ENCODE measurements around the gene TAGLN.

TAGLN gene

DNA sequence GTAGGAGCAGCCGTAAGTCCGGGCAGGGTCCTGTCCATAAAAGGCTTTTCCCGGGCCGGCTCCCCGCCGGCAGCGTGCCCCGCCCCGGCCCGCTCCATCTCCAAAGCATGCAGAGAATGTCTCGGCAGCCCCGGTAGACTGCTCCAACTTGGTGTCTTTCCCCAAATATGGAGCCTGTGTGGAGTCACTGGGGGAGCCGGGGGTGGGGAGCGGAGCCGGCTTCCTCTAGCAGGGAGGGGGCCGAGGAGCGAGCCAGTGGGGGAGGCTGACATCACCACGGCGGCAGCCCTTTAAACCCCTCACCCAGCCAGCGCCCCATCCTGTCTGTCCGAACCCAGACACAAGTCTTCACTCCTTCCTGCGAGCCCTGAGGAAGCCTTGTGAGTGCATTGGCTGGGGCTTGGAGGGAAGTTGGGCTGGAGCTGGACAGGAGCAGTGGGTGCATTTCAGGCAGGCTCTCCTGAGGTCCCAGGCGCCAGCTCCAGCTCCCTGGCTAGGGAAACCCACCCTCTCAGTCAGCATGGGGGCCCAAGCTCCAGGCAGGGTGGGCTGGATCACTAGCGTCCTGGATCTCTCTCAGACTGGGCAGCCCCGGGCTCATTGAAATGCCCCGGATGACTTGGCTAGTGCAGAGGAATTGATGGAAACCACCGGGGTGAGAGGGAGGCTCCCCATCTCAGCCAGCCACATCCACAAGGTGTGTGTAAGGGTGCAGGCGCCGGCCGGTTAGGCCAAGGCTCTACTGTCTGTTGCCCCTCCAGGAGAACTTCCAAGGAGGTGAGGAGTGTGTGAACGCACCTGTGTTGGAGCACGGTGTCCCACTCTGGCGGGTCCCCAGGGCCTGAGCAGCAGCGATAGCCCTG is at the start of gene TAGLN:
Gene TAGLN, plus strand, starts transcription at position 318 of the 863 bp plus-strand sequence. CDS start 3,644 bp downstream, outside the sequence.
- DNase-seq (ENCODE audit: low read depth) = peak; percentile 80

DNA sequence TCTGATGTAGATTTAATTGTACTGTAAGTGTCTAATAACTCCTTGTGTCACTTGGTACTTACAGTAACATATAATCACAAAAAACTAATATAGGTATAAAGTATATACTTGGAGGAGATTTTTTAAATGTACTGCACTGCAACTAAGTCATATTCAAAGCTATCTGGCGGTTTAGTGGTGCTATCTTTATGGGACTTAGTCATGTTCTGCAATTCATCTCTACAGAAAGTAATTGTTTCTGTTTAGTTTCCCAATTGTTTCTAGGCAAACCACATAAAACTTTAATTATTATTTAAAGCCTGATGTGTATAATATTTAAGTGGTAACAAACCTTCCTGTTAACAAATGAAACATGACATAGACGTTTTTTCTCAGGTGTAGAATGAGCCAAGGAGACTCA is 47.1 kb upstream of the TAGLN start:
- no peak for DNase-seq (ENCODE audit: low read depth)

DNA sequence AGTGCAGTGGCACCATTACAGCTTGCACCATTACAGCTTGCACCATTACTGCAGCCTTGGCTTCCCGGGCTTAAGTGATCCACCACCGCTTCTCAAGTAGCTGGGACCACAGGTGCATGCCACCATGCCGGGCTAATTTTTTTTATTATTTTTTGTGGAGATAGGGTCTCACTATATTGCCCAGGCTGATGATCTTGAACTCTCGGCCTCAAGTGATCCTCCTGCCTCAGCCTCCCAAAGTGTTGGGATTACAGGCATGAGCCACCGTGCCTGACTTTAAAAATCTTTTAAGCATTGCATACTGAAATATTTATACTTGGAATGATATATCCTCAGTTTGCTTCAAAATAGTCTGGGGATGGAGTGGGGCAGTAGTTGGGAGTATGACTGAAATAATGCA is 44.7 kb upstream of the TAGLN start:
- DNase-seq (ENCODE audit: low read depth) = no peak

DNA sequence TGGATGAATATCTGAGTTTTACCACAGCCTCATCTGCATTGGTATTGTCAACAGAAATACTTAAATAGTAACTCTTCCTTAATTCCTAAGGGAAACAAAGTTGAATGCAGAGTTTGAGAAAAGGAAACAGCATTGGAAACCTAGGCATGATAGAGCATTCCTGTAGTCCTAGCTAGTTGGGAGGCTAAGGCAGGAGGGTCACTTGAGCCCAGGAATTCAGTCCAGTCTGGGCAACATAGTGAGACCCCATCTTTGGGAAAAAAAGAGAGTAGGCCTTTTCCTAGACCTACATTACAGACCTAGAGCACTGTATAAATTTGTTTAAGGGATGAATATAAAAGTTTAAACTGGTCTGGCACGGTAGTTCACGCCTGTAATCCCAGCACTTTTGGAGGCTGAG is 41.7 kb upstream of the TAGLN start:
- no peak for DNase-seq (ENCODE audit: low read depth)

DNA sequence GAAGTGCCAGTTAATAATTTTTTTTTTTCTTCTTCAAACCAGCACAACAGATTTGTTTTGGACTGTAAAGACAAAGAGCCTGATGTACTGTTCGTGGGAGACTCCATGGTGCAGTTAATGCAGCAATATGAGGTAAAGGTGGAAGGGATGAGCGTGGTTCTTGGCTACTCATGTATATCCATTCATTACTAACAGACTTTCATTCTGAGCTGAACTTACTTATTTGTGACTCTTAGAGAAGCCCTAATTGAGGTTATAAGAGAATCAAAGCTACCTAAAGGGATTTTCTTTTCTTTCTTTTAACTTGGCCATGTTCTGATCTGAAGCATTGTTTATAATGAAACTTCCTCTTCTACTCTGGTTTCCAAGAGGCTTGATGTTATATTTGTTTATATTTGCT is 39.3 kb upstream of the TAGLN start:
- no peak for DNase-seq (ENCODE audit: low read depth)

DNA sequence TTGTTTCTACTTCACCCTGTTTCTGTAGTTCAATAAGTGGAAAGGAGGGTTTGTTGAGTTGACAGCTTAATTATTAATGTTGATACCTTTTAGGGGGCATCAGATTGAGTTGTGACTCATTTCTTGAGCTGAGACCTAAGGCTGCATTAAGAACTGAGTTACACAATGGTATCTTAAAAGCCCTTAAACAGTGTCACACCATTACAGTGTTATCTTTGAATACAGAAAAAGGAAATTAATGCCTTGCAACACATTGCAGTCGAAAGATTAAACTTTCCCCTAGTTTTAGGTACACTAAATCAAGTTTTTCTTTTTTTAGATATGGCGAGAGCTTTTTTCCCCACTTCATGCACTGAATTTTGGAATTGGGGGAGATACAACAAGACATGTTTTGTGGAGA is 38.3 kb upstream of the TAGLN start:
- no peak for DNase-seq (ENCODE audit: low read depth)

DNA sequence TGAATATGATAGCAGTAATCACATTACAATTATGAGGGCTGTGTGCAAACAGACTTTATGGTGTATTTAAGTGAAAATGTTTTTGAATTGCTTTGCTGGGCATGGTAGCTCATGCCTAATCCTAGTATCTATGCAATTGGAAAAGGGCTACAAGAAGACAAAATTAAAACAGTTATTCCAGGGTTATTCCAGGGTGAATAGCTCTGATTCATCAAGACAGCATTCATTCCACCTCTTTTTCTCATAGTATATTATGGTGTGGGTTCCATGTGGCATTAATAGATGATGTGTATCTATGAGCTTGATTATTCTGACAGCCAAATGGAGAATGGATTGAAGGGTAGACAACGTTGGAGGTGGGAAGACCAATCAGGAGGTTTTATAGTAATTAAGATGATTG is 32.7 kb upstream of the TAGLN start:
- DNase-seq (ENCODE audit: low read depth) = no peak

DNA sequence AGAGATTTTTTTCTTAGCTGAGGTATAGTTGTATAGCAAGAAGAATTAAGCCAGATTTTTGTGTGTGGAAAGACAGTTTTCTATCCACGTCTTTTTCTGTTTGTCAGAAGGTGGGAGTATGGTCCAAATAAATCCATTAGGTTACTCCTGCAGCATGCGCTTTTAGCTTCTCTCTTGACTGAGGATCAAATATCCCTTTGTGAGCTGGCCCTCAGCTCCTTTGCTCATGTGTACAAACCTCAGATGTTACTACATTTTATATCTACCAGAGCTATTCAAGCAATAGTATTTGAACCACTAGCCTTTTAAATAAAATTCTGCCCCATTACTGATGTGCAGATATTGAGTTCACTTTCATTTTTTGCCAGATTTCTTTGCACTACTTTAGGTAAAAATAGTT is 29.4 kb upstream of the TAGLN start:
- no peak for DNase-seq (ENCODE audit: low read depth)

DNA sequence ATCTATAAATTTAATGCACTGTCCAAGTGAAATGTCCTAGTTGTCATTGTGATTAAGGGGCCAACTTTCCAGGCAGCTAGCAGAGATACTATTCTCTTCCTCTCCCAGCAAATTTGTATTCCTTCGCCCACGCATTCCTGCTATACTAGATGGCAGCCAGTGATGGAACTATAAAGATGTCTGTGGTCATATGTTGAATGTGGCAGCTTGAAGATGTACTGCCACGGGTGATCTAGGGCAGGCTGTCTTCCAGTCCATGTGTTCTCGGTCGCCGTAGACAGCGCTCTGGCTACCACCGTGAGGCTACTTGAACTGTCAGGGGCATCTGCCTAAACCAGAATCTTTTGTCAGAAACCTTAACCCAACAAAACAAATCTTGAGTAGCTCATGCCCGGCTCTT is 29.0 kb upstream of the TAGLN start:
- DNase-seq (ENCODE audit: low read depth) = no peak

DNA sequence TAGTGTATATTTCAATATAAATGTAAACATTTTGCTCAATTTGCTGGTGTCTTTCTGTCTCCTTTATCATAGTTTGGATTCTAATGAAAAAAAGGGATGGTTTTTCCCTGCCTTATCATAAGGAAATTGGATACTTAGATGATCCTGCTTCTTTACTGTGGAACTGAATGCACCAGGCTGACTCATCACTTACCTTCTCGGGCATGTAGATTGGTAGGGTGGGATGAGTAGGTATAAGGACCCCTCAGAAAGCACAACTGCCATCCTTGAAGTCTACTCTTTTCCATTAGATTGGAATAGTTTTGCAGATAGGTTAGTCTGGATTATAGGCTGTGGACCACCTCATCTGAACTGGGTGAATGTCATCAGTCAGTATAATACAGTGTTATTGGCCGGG is 28.2 kb upstream of the TAGLN start:
- DNase-seq (ENCODE audit: low read depth) = no peak

DNA sequence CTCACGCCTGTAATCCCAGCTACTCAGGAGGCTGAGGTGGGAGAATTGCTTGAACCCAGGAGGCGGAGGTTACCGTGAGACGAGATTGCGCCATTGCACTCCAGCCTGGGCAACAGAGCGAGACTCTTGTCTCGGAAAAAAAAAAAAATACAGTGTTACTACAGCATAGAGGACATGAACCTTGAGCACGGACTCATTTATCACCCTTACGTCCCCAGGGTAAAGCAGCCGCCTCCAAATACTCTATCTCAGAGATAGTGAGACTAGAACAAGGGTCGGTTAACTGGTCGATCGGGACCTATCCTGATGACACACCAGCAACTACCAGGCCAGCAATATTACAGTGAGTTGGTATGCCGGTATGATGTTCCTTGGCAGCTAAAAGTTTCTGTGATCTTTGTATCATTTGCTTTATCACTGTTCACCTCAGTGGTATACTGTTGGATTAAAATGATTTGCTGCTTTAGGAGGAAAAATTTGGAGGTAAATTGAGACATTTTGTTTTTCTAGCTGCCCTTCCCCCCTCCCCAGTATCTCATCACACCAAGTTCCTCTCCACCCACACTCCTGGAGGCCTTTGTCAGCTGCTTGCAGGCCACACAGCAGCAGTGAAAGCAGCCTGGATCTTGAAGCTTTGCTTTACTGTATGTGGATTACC is 27.6 kb upstream of the TAGLN start:
- no peak for DNase-seq (ENCODE audit: low read depth)

DNA sequence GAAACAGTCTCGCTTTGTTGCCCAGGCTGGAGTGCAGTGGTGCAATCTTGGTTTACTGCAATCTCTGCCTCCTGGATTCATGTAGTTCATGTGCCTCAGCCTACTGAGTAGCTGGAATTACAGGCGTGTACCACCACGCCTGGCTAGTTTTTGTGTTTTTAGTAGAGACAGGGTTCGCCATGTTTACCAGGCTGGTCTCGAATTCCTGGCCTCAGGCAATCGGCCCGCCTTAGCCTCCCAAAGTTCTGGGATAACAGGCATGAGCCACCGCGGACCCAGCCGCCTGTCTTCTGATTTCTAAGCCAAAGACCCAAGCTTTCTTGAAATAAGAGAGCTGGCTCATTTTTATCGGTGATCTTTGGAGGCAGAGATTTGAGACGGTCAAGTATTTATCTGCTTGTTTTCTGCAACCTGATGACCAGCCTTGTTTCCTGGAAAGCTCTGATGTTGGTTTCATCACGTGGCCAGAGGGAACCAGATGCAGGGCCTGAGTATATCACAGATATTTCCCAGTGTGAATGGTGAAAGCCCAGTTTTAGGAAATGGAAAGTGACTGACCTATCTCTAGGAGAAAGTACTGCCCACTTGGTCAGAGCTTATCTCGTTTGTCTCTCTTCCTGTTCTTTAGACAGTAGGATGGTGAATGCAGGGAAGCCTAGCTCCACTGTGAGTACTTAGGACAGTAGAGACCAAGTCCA is 26.3 kb upstream of the TAGLN start:
- no peak for DNase-seq (ENCODE audit: low read depth)

DNA sequence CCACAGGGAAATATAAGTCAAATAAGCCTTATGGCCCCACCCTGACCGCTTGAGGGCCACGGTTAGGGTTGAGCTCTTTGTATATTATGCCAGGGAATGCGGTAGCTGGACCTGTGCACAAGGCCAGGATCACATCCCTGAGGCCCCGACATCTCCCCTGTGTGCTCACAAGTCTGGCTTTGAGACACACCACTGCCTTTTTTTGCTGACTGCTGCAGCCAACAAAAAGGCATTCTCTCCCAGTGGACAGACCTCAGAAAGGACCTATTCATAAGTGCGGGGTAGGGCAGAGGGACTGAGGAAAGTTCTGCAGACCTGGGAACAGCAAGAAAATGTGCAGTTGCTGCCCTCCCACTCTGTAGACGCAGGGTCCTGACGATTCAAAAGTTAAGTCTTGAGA is 24.1 kb upstream of the TAGLN start:
- DNase-seq (ENCODE audit: low read depth) = no peak

DNA sequence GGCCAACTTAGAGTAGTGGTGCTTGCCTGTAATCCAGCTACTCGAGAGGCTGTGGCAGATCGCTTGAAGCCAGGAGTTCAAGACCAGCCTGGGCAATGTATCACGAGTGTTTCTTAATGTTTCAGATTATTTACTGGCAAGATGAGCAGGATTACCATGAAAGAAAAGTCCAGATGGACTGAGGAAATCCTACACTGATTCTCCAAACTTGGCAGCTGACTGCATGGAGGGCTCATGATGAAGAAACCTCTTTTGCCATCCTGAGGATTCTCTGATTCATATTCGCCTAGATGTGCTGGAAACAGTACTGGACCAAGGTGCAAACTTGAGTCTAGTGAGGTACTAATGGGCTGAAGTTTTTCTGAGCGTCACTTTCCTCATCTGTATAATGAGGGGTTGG is 23.4 kb upstream of the TAGLN start:
- no peak for DNase-seq (ENCODE audit: low read depth)

DNA sequence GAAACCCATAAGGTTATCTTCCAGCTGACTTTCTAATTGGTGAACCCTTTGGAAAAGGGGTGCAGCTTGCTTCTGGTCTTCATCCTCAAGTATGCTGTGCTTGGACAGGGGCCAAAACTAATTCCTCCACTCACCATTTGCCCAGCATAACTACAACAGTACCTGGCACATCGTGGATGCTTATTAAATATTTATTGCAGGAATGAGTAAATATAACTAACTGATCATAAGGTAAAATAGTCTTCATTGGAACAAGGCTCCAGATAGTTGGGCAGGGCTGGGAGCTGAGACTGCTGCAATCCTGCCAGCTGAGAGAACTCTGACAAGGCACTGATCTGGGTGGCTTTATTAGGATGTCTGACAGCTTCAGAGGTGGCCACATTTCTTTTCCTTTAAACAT is 23.0 kb upstream of the TAGLN start:
- DNase-seq (ENCODE audit: low read depth) = no peak

DNA sequence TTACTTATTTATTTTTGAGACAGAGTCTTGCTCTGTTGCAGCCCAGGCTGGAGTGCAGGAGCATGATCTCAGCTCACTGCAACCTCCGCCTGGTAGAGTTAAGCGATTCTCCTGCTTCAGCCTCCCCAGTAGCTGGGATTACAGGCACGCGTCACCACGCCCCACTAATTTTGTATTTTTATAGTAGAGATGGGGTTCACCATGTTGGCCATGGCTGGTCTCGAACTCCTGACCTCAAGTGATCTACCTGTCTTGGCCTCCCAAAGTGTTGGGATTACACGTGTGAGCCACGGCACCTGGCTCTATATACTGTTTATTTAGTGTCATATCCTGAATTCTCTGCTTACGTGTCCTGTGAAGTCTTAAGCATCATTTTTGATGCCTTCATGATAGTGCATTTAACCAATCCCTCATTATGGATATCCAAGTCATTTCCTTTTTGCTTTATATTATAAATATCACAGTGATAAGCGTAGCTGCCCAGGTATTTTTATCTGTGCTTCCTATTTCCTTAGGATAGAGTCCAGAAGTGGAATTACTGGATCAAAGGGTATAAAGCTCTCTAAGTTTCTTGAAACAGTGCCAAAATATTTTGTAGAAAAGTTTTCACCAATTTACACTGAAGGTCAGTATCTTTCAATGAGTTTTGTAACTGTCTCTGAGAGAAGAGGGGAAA is 21.5 kb upstream of the TAGLN start:
- DNase-seq (ENCODE audit: low read depth) = no peak

DNA sequence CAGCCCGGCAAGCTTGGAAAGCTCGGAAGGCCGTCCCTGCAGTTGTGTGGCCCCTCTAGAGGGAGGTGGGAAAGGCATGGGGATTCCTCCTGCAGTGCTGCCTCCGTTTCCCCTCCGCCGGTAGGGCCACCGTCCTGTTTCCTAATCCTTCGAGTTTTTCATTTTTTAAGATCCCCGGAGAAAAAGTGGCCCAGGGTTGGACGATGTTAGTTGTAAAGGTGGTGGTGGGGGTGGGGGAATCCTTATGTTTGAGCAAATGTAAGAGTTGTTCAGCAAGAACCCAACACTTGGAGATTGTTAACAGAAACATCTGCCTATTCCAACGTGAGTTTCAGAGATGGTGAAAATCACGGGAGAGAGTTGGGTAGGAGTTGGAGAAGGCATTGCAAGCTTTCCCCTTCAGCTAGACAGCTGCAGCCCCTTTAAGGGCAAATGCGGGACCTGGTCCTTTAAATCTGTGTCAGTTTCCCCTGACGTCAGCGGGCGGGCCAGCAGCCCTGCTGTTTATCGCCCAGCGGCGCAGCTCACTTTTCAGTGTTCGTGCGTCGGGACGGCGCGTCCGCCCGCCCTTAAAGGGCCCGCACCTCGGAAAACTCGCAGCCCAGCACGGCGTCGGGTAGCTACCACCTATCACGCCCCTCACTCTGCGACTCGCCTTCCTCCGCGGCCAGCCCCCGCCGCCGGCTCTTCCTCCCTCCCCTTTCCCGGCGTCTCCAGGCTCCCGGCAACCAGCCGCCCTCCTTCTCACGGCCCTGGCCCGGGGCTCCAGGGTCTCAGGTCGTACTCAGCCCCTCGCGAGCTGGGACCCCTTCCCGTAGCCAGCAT is 20.7 kb upstream of the TAGLN start, which contains the start of gene SIDT2:
Gene SIDT2, plus strand, starts transcription at position 534 of the 825 bp plus-strand sequence. CDS start 521 bp downstream, outside the sequence.
- DNase-seq (ENCODE audit: low read depth) = peak; percentile 73

DNA sequence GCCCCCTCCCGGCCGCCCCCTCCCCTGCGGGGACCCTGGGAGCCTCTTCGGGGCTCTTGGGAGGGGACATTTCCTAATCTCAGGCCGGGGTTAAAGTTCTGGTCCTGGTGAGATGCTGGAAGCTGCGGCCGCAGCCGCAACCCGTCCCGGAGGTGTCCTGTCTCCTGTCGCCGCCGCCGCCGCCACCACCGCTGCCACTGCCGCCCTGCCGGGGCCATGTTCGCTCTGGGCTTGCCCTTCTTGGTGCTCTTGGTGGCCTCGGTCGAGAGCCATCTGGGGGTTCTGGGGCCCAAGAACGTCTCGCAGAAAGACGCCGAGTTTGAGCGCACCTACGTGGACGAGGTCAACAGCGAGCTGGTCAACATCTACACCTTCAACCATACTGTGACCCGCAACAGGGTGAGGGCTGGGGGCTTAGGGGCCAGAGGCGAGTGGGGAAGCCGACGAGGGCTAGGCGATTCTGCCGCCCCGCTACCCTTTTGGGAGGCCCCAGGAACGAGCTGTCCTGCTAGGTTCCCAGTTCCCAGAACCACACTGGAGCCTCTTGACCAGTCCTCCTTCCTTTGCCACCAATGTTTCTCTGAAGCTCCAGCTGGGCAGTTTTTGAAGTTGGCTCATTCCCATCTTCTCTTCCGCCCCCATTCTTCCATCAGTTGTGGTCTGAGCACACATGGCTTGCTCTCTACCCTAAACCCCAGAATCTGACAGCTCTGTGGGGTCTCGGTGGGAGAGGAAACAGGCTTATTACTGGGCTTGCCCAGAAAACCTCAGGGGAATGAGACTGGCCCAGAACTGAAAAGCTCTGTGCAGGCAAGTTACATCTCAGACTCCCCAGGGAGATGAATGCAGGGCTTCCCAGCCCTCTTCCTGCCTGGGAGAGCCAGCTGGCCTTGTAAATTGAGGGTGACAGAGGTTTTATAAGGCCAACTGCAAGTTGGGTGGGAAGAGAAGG is 19.8 kb upstream of the TAGLN start:
- peak; percentile 25 for DNase-seq (ENCODE audit: low read depth)

DNA sequence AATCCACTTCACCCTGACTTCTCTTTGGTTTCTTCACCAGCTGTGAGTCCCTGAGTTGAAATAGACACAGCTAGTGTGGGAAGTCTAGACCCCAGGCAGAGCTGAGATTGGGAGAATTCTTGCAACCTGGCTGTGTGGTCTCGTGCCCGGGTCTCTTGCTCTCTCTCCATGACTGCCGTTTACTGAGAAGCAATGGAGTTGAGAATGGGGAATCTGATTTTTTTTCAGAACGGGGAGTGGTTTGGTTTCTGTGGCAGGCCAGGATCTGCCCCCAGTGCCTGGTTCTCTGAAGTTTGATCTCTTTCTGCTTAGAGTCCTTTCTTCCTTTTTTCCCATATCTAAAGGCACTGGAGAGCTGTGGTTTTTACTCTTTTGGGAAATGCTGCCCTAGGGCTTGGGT is 19.1 kb upstream of the TAGLN start:
- DNase-seq (ENCODE audit: low read depth) = no peak

Data from GM04504 (cell line).